Esophagus muscularis mucosa (tissue), 4 donors: ENCODE measurements around the gene BTBD7. TPM values are rescaled to one million over a fixed set of nuclear protein-coding genes. Genes with fewer than 3 reads are reported as not detected.

Source experiments
- DNase-seq: peaks from one replicate; pipeline ENCODE4 v3.0.0-alpha.2; 2017; ENCODE audit errors: extremely low spot score
- H3K27ac ChIP-seq, 4 donors: fragments of 200-600 bp; sonication (generic); replicated peaks in 1 of 4; 1 replicate in 3 of 4; 2 replicates in 1 of 4; pipeline ENCODE4 v1.5.1; 2016 to 2019; ENCODE audit warnings: mild to moderate bottlenecking in 1 of 4
- H3K27me3 ChIP-seq, 4 donors: fragments of 200-600 bp; sonication (generic); one replicate each; pipeline versions ENCODE4 v1.5.1 to v1.6.0; 2016 to 2019
- H3K36me3 ChIP-seq, 4 donors: fragments of 200-600 bp; sonication (generic); one replicate each; pipeline ENCODE4 v1.5.1; 2016 to 2019
- H3K4me1 ChIP-seq, 4 donors: fragments of 200-600 bp; sonication (generic); one replicate each; pipeline ENCODE4 v1.5.1; 2016 to 2019
- H3K4me3 ChIP-seq, 4 donors: fragments of 200-600 bp; sonication (generic); 1 replicate in 2 of 4; 2 replicates in 2 of 4; pipeline ENCODE4 v1.5.1; 2016 to 2019; ENCODE audit warnings: mild to moderate bottlenecking in 4 of 4, moderate library complexity in 1 of 4
- H3K9me3 ChIP-seq, 4 donors: fragments of 200-600 bp; sonication (generic); 1 replicate in 3 of 4; 2 replicates in 1 of 4; pipeline ENCODE4 v1.5.1; 2016 to 2019
- EP300 ChIP-seq: sonication (generic); formaldehyde crosslinking; IDR thresholded peaks from one replicate; pipeline ENCODE4 v1.6.1; 2017; ENCODE audit warnings: antibody characterized with exemption
- POLR2A ChIP-seq: fragments of 450-650 bp; IDR thresholded peaks from one replicate; pipeline ENCODE4 v1.6.1; 2017; ENCODE audit warnings: antibody characterized with exemption, moderate library complexity, mild to moderate bottlenecking, low read depth
- POLR2AphosphoS5 ChIP-seq, 2 donors: sonication (generic); formaldehyde crosslinking; IDR thresholded peaks; one replicate each; pipeline ENCODE4 v1.6.1; 2017; ENCODE audit warnings: antibody characterized with exemption in 2 of 2
- WGBS: methylation state at CpG from one replicate; pipeline ENCODE4 v1.1.5; 2018; 5-methylcytosine and 5-hydroxymethylcytosine counted together
- intact Hi-C: fragments of 100-400 bp; cut with DNase I; formaldehyde crosslinking; loops from one replicate; pipeline ENCODE4 v1.15.1; 2023
- total RNA-seq, 4 donors: library from RNA; depleted of rRNA; stranded (reverse); fragments of >200 nt; gene quantifications; one replicate each; pipeline versions ENCODE4 v1.1.0 to v1.2.1, GENCODE V29; 2016
- TF ChIP-seq, protein P1 (sequence below), 3 experiments: fragments of 200-600 bp in 2 of 3; fragments of 450-650 bp in 1 of 3; sonication (generic) in 2 of 3; IDR thresholded peaks; one replicate each; pipeline ENCODE4 v1.5.1; 2017 to 2019; ENCODE audit warnings: antibody characterized with exemption in 3 of 3, mild to moderate bottlenecking in 2 of 3, moderate library complexity in 1 of 3

The BTBD7 gene
- total RNA-seq, 4 donors from 2014 or later: 28.8 to 35.7 (median 30.1) TPM

GRCh38 chr14:93333631-93334103 is 831 bp upstream of the BTBD7 start:
- H3K27me3 ChIP-seq: no peaks in the 10 kb centered on the region
- H3K4me1 ChIP-seq: peaks cover 25 to 40% (median 38%) of the 10 kb centered on the region in 4 donors
- H3K4me3 ChIP-seq: peak overlapping the region; percentile 92 to 97 (median 95)
- WGBS: 6% methylated on average over 7 of the region's 7 CpGs
- peak overlapping the region; percentile 97 to 99 (median 98) for H3K27ac ChIP-seq
- no peaks in the 10 kb centered on the region for H3K9me3 ChIP-seq
- intact Hi-C loops: loop anchor here (5.0 kb wide), 1 partner anchor 126 kb away; the partner anchor contains the start of genes GON7 and UBR7
- TF ChIP-seq, protein P1, sequence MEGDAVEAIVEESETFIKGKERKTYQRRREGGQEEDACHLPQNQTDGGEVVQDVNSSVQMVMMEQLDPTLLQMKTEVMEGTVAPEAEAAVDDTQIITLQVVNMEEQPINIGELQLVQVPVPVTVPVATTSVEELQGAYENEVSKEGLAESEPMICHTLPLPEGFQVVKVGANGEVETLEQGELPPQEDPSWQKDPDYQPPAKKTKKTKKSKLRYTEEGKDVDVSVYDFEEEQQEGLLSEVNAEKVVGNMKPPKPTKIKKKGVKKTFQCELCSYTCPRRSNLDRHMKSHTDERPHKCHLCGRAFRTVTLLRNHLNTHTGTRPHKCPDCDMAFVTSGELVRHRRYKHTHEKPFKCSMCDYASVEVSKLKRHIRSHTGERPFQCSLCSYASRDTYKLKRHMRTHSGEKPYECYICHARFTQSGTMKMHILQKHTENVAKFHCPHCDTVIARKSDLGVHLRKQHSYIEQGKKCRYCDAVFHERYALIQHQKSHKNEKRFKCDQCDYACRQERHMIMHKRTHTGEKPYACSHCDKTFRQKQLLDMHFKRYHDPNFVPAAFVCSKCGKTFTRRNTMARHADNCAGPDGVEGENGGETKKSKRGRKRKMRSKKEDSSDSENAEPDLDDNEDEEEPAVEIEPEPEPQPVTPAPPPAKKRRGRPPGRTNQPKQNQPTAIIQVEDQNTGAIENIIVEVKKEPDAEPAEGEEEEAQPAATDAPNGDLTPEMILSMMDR (IDR thresholded peaks at IDR 0.05): no peak
- TF ChIP-seq POLR2AphosphoS5 (IDR thresholded peaks at IDR 0.05): no peak
- no peak for TF ChIP-seq EP300
- TF ChIP-seq POLR2A: no peak
- H3K36me3 ChIP-seq: no peaks in the 10 kb centered on the region
- no peak for DNase-seq

GRCh38 chr14:93332397-93332852 is 411 bp downstream of the BTBD7 start:
- intact Hi-C loops: loop anchor here (5.0 kb wide), 1 partner anchor 125 kb away; the partner anchor contains the start of genes GON7 and UBR7
- WGBS: 0% methylated on average over 8 of the region's 61 CpGs
- peak overlapping the region; percentile 97 to 99 (median 98) for H3K27ac ChIP-seq
- H3K36me3 ChIP-seq: no peaks in the 10 kb centered on the region
- TF ChIP-seq EP300 (no peak), POLR2AphosphoS5 (IDR thresholded peaks at IDR 0.05) (no peak), POLR2A (no peak)
- TF ChIP-seq, protein P1 (IDR thresholded peaks at IDR 0.05): no peak
- H3K4me1 ChIP-seq: peaks cover 25 to 40% (median 38%) of the 10 kb centered on the region in 4 donors
- H3K9me3 ChIP-seq: no peaks in the 10 kb centered on the region
- no peak for DNase-seq
- peak overlapping the region; percentile 92 to 97 (median 95) for H3K4me3 ChIP-seq
- H3K27me3 ChIP-seq: no peaks in the 10 kb centered on the region

GRCh38 chr14:93331728-93332396 is 974 bp downstream of the BTBD7 start:
- no peak for DNase-seq
- Histone ChIP-seq H3K27me3 (no peaks in the 10 kb centered on the region), H3K4me3 (peak overlapping the region; percentile 92 to 97 (median 95)), H3K4me1 (peaks cover 25 to 40% (median 38%) of the 10 kb centered on the region in 4 donors), H3K9me3 (no peaks in the 10 kb centered on the region), H3K27ac (peak overlapping the region; percentile 97 to 99 (median 98)), H3K36me3 (no peaks in the 10 kb centered on the region)
- 31% methylated on average over 18 of the region's 21 CpGs for WGBS
- TF ChIP-seq POLR2AphosphoS5 (IDR thresholded peaks at IDR 0.05) (no peak), POLR2A (no peak), EP300 (no peak)
- TF ChIP-seq, protein P1 (IDR thresholded peaks at IDR 0.05): no peak
- intact Hi-C loops: loop anchor here (5.0 kb wide), 1 partner anchor 125 kb away; the partner anchor contains the start of genes GON7 and UBR7

- DNase-seq: no peak
- Histone ChIP-seq H3K4me1 (peaks cover 25 to 47% (median 38%) of the 10 kb centered on the region in 4 donors), H3K9me3 (no peaks in the 10 kb centered on the region), H3K4me3 (peak overlapping the region; percentile 92 to 97 (median 95)), H3K36me3 (no peaks in the 10 kb centered on the region), H3K27me3 (no peaks in the 10 kb centered on the region), H3K27ac (peak overlapping the region; percentile 97 to 99 (median 98))
- intact Hi-C loops: loop anchor here (5.0 kb wide), 1 partner anchor 124 kb away; the partner anchor contains the start of genes GON7 and UBR7
- 50% methylated on average over 17 of the region's 17 CpGs for WGBS
- TF ChIP-seq EP300 (no peak), POLR2A (no peak), POLR2AphosphoS5 (IDR thresholded peaks at IDR 0.05) (peak; percentile 14 to 32)
- TF ChIP-seq, protein P1 (IDR thresholded peaks at IDR 0.05): no peak
Measured at GRCh38 chr14:93331002-93331727, 1.7 kb downstream of the BTBD7 start.
